GM12892 (cell line): ENCODE results near the gene CAMTA1.
"Not testable (repeated sequence)": the region's sequence is repeated elsewhere in the genome, so short reads cannot be mapped to it uniquely, and the experiment has no call there.

Experiments
- DNase-seq: peaks from one replicate; pipeline ENCODE4 v3.0.0; 2011; ENCODE audit not compliant: insufficient read length
- FAIRE-seq: peaks from 2 replicates; lab custom pipeline; 2011; peaks lifted over from hg19 to GRCh38; lab: Jason Lieb, UNC
- POLR2A ChIP-seq: IDR thresholded peaks from 2 replicates; pipeline ENCODE4 v1.6.1; 2011; ENCODE audit warnings: low read depth, low read length, control low read depth
- POLR2AphosphoS5 ChIP-seq: IDR thresholded peaks from 2 replicates; pipeline ENCODE4 v1.6.1; 2011; ENCODE audit warnings: low read depth, low read length, control low read depth
- TAF1 ChIP-seq: IDR thresholded peaks from 2 replicates; pipeline ENCODE4 v1.6.1; 2011; ENCODE audit warnings: low read depth, mild to moderate bottlenecking, control low read depth, low read length, borderline replicate concordance

CAMTA1 gene

DNA sequence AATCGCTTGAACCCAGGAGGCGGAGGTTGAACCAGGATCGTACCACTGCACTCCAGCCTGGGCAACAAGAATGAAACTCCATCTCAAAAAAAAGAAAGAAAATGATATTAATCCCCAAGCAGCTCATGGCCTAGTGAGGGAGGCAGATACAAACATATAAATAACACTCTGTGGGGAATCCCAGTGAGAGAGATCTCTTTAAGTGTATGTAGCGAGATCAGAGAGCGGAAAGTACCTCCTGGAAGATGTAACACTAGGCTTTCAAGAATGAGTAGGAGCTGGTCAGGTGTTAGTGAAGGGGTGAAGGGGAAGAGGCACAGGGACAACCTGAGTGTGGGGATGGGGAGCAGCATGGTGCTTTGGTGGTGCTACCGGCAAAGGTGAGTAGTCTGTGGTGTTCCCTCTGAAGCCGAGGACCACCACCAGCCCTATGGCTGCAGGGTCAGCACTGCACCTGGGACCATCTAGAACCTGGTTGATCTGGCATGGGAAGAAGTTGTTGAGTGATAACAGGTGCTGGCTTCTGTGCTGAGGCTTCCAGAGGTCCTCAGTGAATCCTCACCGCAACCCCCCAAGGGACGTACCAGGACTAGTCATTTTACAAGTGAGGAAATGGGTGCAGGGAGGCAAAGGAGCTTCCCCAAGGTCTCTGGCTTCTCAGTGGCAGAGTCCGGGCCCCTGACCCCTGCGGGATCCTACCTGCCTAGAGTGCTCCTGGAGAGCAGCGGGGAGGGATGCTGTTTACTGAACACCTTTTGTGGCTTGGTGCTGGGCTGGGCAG lies 618.2 kb downstream of the CAMTA1 start:
- FAIRE-seq (no peak), DNase-seq (no peak)
- no peak for TF ChIP-seq POLR2A
- no peak for TF ChIP-seq POLR2AphosphoS5
- TF ChIP-seq TAF1, result no peak

DNA sequence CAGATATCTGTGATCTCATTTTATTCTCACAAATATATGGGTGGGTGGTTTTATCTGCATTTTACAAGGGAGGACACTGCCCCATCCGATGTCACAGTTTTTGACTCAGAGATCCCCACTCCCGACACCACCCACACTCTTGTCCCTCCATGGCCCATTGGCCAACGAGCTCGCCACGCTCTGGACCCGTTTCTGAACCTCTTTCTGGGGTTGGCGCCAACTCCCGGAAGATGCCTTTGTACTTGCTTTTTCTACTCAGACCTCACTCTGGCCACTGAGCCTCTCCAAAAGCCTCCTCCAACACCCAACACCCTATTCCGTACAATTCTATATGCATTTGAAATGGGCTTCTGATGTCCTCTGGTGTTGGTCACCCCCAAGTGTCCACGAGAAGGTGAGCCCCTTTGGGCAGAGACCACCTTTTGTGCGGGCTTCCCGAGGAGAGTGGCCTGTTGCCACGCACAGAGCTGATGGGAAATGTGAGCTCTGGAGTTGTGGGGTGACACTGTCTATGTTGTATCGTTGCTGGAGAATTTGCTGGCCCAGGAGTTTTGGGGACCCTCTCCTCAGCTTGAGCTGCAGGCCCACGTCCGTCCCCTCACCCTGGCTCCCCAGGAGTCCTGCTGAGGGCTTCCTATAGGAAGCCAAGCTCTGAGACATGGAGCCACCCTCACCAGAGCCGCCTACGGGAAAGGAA lies 618.9 kb downstream of the CAMTA1 start:
- no peak for FAIRE-seq

DNA sequence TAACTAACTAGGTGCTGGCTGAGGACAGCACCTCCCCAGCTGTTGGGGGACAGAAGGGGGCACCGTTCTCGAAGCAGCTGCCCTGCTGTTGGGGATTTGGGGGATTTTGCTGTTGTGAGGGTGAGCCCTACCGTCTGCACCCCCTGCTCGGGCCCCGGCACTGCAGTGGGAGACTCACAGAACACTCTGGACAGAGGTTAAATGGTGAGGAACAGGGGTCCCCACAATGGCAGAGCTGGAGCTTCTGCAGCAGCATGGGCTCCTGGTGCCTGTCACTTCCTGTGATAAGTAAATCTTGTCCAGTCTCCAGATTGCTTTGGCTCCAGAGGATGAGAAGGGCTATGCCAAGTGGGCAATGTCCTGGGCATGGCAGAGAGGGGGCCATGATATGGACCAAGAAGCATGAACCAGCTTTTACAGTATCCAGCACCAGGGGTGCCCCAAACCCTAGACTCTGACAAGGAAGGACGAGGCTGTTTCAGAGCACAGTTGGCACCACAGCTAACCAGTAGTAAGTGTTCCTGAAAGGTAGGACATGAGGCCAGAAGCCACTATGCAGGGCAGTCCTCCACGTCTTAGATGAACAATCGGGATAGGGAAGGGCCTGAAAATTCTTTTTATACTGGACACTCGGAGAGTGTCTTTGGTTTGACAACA lies 620.7 kb downstream of the CAMTA1 start:
- TF ChIP-seq POLR2A (no peak), TAF1 (no peak)
- no peak for DNase-seq
- FAIRE-seq, result no peak

More for the DNA sequence above, 618.9 kb downstream of the CAMTA1 start:
- no peak for DNase-seq
- TF ChIP-seq POLR2A, result no peak
- TF ChIP-seq TAF1, result no peak
- TF ChIP-seq POLR2AphosphoS5, result no peak

DNA sequence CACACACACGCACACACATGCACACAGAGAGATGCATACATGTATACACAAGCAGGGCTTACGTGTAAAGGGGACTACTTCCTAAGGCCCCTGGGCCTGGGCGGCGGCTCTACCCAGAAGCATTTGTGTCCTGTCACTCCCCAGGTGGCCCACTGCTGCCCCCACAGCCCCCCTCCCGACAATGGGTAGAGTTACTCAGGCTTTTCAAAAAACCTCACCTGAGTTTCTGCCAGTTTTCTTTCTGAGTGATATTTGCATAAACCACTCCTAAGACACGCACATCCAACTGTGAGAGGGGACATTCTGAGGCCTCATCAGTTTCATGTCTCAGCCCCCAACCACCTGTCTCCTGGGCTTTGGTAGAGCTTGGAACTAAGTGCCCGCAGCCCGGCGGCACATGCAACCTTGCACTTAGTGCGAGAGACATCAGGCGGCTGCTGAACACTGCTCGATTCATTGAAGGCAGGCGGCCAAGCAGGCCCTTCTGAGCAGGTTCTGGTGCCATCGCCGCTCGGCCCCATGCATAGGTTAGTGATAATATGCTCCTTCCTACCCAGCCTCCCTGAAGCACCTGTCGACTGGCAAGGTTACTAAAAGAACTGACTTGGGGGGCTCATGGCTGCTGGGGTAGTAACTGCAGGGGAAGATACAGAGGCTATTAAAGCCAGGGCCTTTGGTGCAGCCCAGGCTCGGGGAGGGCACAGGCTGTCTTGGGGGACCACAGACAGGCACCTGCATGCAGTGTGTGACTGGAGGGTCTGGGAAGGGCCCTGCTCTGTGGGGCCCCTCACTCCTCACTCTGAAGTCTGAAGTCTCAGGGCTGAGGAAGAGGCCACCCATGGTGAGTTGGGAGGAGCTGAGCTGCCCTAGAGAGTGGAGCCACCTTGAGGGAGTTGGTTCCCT lies 621.6 kb downstream of the CAMTA1 start:
- FAIRE-seq (no peak), DNase-seq (no peak)
- no peak for TF ChIP-seq TAF1
- no peak for TF ChIP-seq POLR2A
- no peak for TF ChIP-seq POLR2AphosphoS5

DNA sequence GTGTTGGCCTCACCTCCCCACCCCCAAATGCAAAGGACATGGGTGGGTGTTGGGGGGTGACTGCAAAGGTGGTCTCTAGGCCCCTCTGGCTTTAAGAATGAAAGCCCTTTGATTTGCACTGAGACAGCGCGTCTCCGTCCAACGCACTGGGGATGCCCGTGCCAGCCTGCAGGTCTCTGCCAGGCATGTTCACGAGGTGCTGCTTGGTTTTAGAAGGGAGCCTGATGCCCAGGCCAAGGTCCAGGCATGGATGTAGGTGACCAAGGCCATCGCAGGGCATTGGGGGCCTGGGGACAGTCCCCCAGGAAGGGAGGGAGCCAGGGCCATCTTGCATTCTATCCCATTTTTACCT lies 622.3 kb downstream of the CAMTA1 start:
- DNase-seq (no peak), FAIRE-seq (no peak)
- TF ChIP-seq POLR2AphosphoS5, result no peak
- TF ChIP-seq TAF1, result no peak
- no peak for TF ChIP-seq POLR2A

DNA sequence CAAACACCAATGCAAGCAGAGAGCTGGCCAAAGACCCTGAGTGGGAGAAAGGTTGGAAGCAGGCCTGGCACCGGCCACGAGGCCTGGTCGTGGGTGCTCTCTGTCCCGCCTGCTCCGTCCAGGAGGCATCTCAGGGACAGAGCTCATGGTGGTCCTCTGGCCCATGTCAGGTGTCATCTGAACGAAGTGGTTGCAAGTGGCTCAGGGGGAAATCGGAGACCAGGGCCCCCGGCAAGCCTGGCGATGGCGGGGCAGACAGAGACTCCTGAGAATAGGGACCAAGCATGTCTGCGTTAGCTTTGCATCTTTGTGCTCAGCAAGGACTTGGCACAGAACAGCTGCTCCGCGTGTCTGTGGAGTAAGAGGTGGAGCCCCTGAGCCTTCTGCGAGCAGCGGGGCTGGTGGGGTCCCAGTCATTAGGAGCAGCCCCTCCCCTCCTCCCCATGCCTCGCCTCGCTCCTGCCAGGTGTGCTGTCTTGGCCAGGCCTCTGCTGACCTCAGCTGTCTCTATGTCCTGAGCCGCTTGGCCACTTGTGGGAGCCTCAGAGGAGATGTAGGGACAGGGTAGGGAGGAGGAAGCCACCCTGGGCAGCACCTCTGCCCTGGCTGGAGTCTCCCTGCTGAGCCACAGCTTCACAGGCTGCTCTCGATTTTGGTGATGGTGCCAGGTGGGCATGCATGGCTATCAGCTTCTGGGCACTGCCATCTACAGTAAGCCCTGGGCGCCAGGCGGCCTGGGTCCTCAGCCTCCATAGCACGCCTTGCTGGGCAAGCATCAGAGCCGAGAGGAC lies 622.9 kb downstream of the CAMTA1 start:
- DNase-seq, result no peak
- no peak for FAIRE-seq
- TF ChIP-seq POLR2AphosphoS5 (no peak), POLR2A (no peak), TAF1 (no peak)

DNA sequence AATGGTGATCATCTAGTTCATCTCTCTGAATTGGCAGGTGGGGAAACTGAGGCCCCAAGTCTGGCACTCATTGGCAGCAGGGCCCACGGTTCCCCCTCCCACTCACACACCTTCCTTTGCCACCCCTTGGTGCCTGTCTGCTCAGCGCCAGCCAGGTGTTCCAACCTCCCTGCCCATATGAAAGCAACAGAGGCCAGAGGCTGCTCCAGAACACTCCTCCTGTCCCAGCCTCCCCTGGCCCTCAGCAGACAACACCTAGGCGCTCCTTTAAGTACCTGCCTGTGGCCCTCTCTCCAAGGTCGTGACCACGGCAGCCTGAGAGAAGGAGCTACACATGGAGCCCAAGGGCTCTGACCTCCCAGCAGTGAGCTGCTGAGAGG lies 623.5 kb downstream of the CAMTA1 start:
- no peak for DNase-seq
- no peak for TF ChIP-seq POLR2A
- no peak for TF ChIP-seq POLR2AphosphoS5
- TF ChIP-seq TAF1, result no peak
- no peak for FAIRE-seq

DNA sequence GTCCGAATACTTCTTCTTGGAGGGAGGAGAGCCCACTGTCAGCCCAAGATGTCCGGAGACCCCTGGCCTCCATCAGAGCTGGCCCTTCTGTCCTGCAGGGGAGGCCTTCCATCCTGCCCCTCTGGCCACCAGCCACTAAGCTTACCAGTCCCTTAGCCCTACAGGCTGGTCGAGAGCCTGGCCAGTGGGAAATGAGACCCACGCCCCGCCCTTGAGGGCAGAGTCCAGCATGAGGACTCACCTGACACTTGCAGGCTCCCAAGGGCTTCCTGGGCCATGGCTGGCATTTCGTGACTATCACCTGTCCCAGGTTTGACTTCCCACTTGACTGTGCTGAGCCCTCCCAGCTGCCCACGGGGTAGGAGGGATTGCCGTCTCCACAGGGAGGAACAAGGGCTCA lies 624.0 kb downstream of the CAMTA1 start:
- no peak for DNase-seq
- no peak for FAIRE-seq
- no peak for TF ChIP-seq TAF1
- no peak for TF ChIP-seq POLR2AphosphoS5
- TF ChIP-seq POLR2A, result no peak

DNA sequence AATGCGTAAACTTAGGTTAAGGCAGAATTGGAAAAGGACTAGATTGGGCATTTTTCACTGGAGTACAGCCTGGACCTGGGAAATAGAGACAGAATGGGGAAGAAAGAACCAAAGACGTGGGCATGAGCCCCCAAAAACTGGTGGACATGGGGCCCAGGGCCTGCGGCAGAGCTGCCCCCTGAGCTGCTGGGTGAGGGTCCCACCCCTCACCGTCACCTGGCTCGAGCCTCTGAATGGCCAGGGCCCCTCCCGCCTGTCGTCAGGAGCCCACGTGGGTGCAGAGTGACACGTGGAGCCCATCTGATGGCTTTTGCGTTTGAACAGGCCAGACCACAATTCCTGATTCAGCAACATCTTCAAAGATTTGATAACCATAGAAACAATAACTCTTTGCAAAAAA lies 624.9 kb downstream of the CAMTA1 start:
- no peak for DNase-seq
- no peak for FAIRE-seq
- no peak for TF ChIP-seq TAF1
- no peak for TF ChIP-seq POLR2AphosphoS5
- no peak for TF ChIP-seq POLR2A

DNA sequence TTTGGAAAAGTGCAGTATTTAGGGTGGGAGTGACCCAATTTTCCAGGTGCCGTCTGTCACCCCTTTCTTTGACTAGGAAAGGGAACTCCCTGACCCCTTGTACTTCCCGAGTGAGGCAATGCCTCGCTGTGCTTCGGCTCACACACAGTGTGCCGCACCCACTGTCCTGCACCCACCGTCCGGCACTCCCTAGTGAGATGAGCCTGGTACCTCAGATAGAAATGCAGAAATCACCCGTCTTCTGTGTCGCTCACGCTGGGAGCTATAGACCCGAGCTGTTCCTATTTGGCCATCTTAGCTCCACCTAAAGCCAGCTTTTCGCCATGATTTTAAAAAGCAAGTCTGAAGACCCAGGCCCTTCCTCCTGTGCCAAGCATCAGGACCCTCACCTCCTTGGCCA lies 632.4 kb downstream of the CAMTA1 start:
- FAIRE-seq, DNase-seq: not testable (repeated sequence)

DNA sequence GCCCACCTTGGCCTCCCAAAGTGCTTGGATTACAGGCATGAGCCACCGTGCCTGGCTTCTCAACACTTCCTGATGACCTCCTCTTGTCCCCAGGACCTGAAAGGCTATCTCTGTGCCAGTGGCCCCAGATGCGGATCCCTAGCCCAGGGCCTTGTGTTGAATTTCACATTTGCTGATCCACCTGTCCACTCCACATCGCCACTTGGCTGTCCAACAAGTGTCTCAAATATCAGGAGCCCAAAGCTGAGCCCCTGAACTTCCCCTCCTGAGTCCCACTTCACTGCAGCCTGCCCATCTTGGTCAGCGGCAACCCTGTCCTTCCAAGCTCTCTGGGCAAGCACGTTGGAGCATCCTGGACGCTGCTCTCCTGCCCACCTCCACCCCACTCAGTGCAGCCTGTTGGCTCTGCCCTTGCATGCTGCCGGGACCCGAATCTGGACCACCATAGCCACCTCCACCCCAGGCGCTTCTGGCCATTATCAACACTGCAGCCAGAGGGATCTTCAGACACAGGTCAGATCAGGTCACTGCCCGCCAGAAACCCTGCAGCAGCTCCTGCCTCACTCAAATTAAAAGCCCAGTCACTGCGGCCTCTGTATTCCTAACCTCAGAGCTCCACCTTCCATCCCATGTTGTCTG lies 633.3 kb downstream of the CAMTA1 start:
- TF ChIP-seq POLR2A (no peak), TAF1 (no peak), POLR2AphosphoS5 (no peak)
- DNase-seq (peak; percentile 1), FAIRE-seq (no peak)
